Suprapubic skin (tissue), 4 donors: Measurements from ENCODE around the gene NAT9.

Experiments
- CTCF ChIP-seq, 2 donors: fragments of 200-600 bp in 1 of 2; fragments of 450-650 bp in 1 of 2; sonication (generic) in 1 of 2; IDR thresholded peaks; one replicate each; pipeline ENCODE4 v1.5.1; 2016 to 2019; ENCODE audit warnings: antibody characterized with exemption in 2 of 2, mild to moderate bottlenecking in 1 of 2, moderate library complexity in 1 of 2
- EP300 ChIP-seq: sonication (generic); formaldehyde crosslinking; IDR thresholded peaks from one replicate; pipeline ENCODE4 v1.6.1; 2017; ENCODE audit warnings: antibody characterized with exemption
- POLR2AphosphoS5 ChIP-seq, 3 donors: sonication (generic); formaldehyde crosslinking; IDR thresholded peaks; one replicate each; pipeline ENCODE4 v1.6.1; 2017; ENCODE audit warnings: antibody characterized with exemption in 3 of 3

GRCh38 chr17:74738051-74738996 is 37.8 kb downstream of the NAT9 start:
- TF ChIP-seq CTCF (IDR thresholded peaks at IDR 0.05) = no peak
- TF ChIP-seq POLR2AphosphoS5 (IDR thresholded peaks at IDR 0.05) = no peak
- no peak for TF ChIP-seq EP300
